OCI-LY7 (cell line): ENCODE measurements around the gene SGSM2. TPM values are rescaled to one million over a fixed set of nuclear protein-coding genes. Genes with fewer than 3 reads are reported as not detected.

Experiments
- BruUV-seq: library from RNA; stranded (reverse); fragments of 400-500 nt; replicated peaks from 2 replicates; lab custom pipeline; 2021; lab: Mats Ljungman, UMichigan
- CTCF ChIA-PET: fragments of 300-600 bp; sonication (Branson Sonifier 250); formaldehyde crosslinking; loops from one replicate; lab custom pipeline; 2022; ENCODE audit warnings: antibody characterized with exemption; ENCODE audit not compliant: unreplicated experiment; lab: Charles Lee
- POLR2A ChIA-PET: fragments of 300-600 bp; sonication (Branson Sonifier 250); formaldehyde crosslinking; loops from one replicate; lab custom pipeline; 2022; ENCODE audit warnings: antibody characterized with exemption; lab: Charles Lee
- DNase-seq: peaks from one replicate; pipeline ENCODE4 v3.0.0-alpha.2; 2015; ENCODE audit warnings: low spot score
- H2AFZ ChIP-seq: fragments of 200-600 bp; sonication (generic), shearing (Covaris generic); 2 replicates; pipeline ENCODE4 v1.6.1; 2014; ENCODE audit warnings: mild to moderate bottlenecking, antibody characterized with exemption, low read length, moderate library complexity
- H3K27ac ChIP-seq: fragments of 200-600 bp; sonication (generic); 2 replicates; pipeline ENCODE4 v1.5.1; 2014; ENCODE audit warnings: mixed run types, low read depth, mild to moderate bottlenecking, moderate library complexity, low read length, inconsistent platforms; ENCODE audit not compliant: poor library complexity, severe bottlenecking
- H3K36me3 ChIP-seq: fragments of 200-600 bp; sonication (generic); 2 replicates; pipeline ENCODE4 v1.6.1; 2014; ENCODE audit warnings: mild to moderate bottlenecking, antibody characterized with exemption, low read length, moderate library complexity, mixed read lengths; ENCODE audit not compliant: insufficient read depth
- H3K4me1 ChIP-seq: fragments of 200-600 bp; sonication (generic); 2 replicates; pipeline ENCODE4 v1.5.1; 2014; ENCODE audit warnings: mild to moderate bottlenecking, low read length; ENCODE audit not compliant: insufficient read depth, poor library complexity, severe bottlenecking
- H3K4me2 ChIP-seq: fragments of 200-600 bp; sonication (generic); 2 replicates; pipeline ENCODE4 v1.6.1; 2014; ENCODE audit warnings: mild to moderate bottlenecking, low read length
- H3K4me3 ChIP-seq: fragments of 200-600 bp; sonication (generic); 2 replicates; pipeline ENCODE4 v1.5.1; 2014; ENCODE audit warnings: mild to moderate bottlenecking, low read depth, low read length; ENCODE audit not compliant: poor library complexity, severe bottlenecking
- H3K79me2 ChIP-seq: fragments of 200-600 bp; sonication (generic); 2 replicates; pipeline ENCODE4 v1.6.1; 2016; ENCODE audit warnings: low read depth, mild to moderate bottlenecking, low read length, moderate library complexity, mixed read lengths; ENCODE audit not compliant: insufficient read depth
- H3K9me2 ChIP-seq: fragments of 200-600 bp; sonication (generic); 2 replicates; pipeline ENCODE4 v1.6.1; 2016; ENCODE audit warnings: mild to moderate bottlenecking, low read length, mixed read lengths; ENCODE audit not compliant: insufficient read depth
- H3K9me3 ChIP-seq: fragments of 200-600 bp; sonication (generic); 2 replicates; pipeline ENCODE4 v1.6.1; 2014; ENCODE audit warnings: mild to moderate bottlenecking, mixed run types, low read length, mixed read lengths
- H4K20me1 ChIP-seq: fragments of 200-600 bp; sonication (generic); 2 replicates; pipeline ENCODE4 v1.6.1; 2014; ENCODE audit warnings: mild to moderate bottlenecking, antibody characterized with exemption, low read length, moderate library complexity, mixed read lengths; ENCODE audit not compliant: insufficient read depth
- CTCF ChIP-seq: fragments of 200-600 bp; sonication (generic); conservative IDR thresholded peaks from 2 replicates; pipeline ENCODE4 v1.5.1; 2014; ENCODE audit warnings: mild to moderate bottlenecking, antibody characterized with exemption, low read length, moderate library complexity, mixed read lengths
- EZH2phosphoT487 ChIP-seq: fragments of 200-600 bp; sonication (generic); IDR thresholded peaks from 2 replicates; pipeline ENCODE4 v1.6.1; 2018; ENCODE audit warnings: low read depth, borderline replicate concordance, mild to moderate bottlenecking, mixed run types, antibody characterized with exemption, low read length, moderate library complexity, mixed read lengths
- intact Hi-C: fragments of 100-400 bp; cut with micrococcal nuclease; formaldehyde crosslinking; loops from one replicate; pipeline ENCODE4 v1.10.0; 2022; ENCODE audit not compliant: unreplicated experiment
- total RNA-seq, 2 experiments: library from RNA; depleted of rRNA in 1 of 2; stranded (reverse); fragments of >200 nt in 1 of 2; shearing (Covaris generic) in 1 of 2; gene quantifications; 2 replicates each; pipeline ENCODE4 v1.2.3, GENCODE V29; 2014 to 2022

Gene SGSM2
- total RNA-seq, 2 experiments from 2014 or later: 44.0 to 50.6 TPM

GRCh38 chr17:2406903-2407790 lies 69.8 kb downstream of the SGSM2 start:
- peaks cover 9% of the 10 kb centered on the region for H3K36me3 ChIP-seq
- no peaks in the 10 kb centered on the region for H3K9me3 ChIP-seq
- H3K4me3 ChIP-seq: no peak overlapping the region
- TF ChIP-seq CTCF (no peak), EZH2phosphoT487 (no peak)
- peaks cover 9% of the 10 kb centered on the region for H3K4me1 ChIP-seq
- H3K27ac ChIP-seq: no peak overlapping the region
- intact Hi-C loops: no loop called here
- H3K9me2 ChIP-seq: no peaks in the 10 kb centered on the region
- no peak overlapping the region for H2AFZ ChIP-seq
- POLR2A ChIA-PET: no interaction called here
- CTCF ChIA-PET: no interaction called here
- no peaks in the 10 kb centered on the region for H4K20me1 ChIP-seq
- BruUV-seq: no TSS peak
- no peak for DNase-seq
- no peak overlapping the region for H3K4me2 ChIP-seq
- no peaks in the 10 kb centered on the region for H3K79me2 ChIP-seq

- Histone ChIP-seq H3K27ac (no peak overlapping the region), H3K79me2 (no peaks in the 10 kb centered on the region), H3K4me2 (no peak overlapping the region), H4K20me1 (no peaks in the 10 kb centered on the region), H3K36me3 (peaks cover 31% of the 10 kb centered on the region), H2AFZ (no peak overlapping the region), H3K4me1 (no peaks in the 10 kb centered on the region), H3K9me3 (no peaks in the 10 kb centered on the region), H3K4me3 (no peak overlapping the region), H3K9me2 (no peaks in the 10 kb centered on the region)
- BruUV-seq: no TSS peak
- POLR2A ChIA-PET: interaction anchor here (1.5 kb wide), 1 partner anchor 19 kb away, joined by 6 read pairs; no protein-coding TSS in a partner anchor
- CTCF ChIA-PET: no interaction called here
- DNase-seq: no peak
- intact Hi-C loops: no loop called here
- TF ChIP-seq EZH2phosphoT487 (no peak), CTCF (no peak)
These were observed 73.7 kb downstream of the SGSM2 start for GRCh38 chr17:2410951-2411350.

- ChIA-PET CTCF (no interaction called here), POLR2A (no interaction called here)
- Histone ChIP-seq H3K9me2 (no peaks in the 10 kb centered on the region), H3K27ac (no peak overlapping the region), H3K4me1 (no peaks in the 10 kb centered on the region), H3K4me3 (no peak overlapping the region), H2AFZ (no peak overlapping the region), H4K20me1 (no peaks in the 10 kb centered on the region), H3K36me3 (peaks cover 43% of the 10 kb centered on the region), H3K79me2 (no peaks in the 10 kb centered on the region), H3K4me2 (no peak overlapping the region), H3K9me3 (no peaks in the 10 kb centered on the region)
- no TSS peak for BruUV-seq
- DNase-seq: no peak
- intact Hi-C loops: no loop called here
- no peak for TF ChIP-seq EZH2phosphoT487
- TF ChIP-seq CTCF: no peak
These were observed 75.3 kb downstream of the SGSM2 start for GRCh38 chr17:2412561-2413021.
